SK-N-MC (cell line): ENCODE results near the gene RAB28.

Experiments used
- DNase-seq: peaks from one replicate; pipeline ENCODE4 v3.0.0-alpha.2; 2011; ENCODE audit warnings: low read depth, low spot score
- H3K27ac ChIP-seq: fragments of 200-600 bp; sonication (generic); 2 replicates; pipeline ENCODE4 v1.5.1; 2016; ENCODE audit warnings: mixed run types
- H3K36me3 ChIP-seq: fragments of 200-600 bp; sonication (generic); 2 replicates; pipeline ENCODE4 v1.6.1; 2017; ENCODE audit warnings: antibody characterized with exemption, low read length, mixed read lengths; ENCODE audit not compliant: insufficient read depth
- H3K4me3 ChIP-seq: fragments of 200-600 bp; sonication (generic); 2 replicates; pipeline ENCODE4 v1.5.1; 2016
- H3K9ac ChIP-seq: fragments of 200-600 bp; sonication (generic); 2 replicates; pipeline ENCODE4 v1.8.0; 2017; ENCODE audit warnings: mixed run types, mixed read lengths; ENCODE audit not compliant: insufficient read length
- H3K9me3 ChIP-seq: fragments of 200-600 bp; sonication (generic); 2 replicates; pipeline ENCODE4 v1.6.1; 2017; ENCODE audit warnings: low read depth, mild to moderate bottlenecking, antibody characterized with exemption, low read length, moderate library complexity, mixed read lengths
- EZH2 ChIP-seq: fragments of 200-600 bp; sonication (generic); IDR thresholded peaks from one replicate; pipeline ENCODE4 v1.6.1; 2017; ENCODE audit warnings: antibody characterized with exemption
- FOXP2 ChIP-seq: optimal IDR thresholded peaks from 2 replicates; pipeline ENCODE3; 2011; ENCODE audit warnings: mild to moderate bottlenecking, moderate library complexity; ENCODE audit not compliant: insufficient read depth; ENCODE audit errors: extremely low read length, control extremely low read depth
- POLR2AphosphoS5 ChIP-seq: IDR thresholded peaks from 2 replicates; pipeline ENCODE4 v1.6.1; 2012; ENCODE audit warnings: mild to moderate bottlenecking, low read depth, low read length, borderline replicate concordance

RAB28 gene

DNA sequence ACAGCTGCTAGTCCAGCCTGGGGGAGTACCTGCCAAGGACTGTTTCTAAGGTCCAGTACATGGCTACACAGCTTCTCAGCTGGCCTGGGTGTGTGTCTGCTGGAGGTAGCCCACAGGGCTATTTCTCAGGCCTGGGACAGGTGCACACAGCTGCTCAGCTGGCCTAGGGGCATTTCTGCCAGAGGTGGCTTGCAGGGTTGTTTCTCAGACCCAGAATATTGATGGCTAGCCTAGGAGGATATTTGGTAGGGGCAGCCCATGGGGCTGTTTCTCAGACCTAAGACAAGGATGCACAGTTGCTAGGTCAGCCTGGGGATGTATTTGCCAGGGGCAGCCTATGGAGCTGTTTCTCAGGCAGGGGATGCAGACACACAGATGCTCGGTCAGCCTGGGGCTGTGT is 29.4 kb downstream of the RAB28 start:
- TF ChIP-seq EZH2, result no peak
- no peak for TF ChIP-seq FOXP2
- TF ChIP-seq POLR2AphosphoS5, result no peak
- DNase-seq, result no peak

DNA sequence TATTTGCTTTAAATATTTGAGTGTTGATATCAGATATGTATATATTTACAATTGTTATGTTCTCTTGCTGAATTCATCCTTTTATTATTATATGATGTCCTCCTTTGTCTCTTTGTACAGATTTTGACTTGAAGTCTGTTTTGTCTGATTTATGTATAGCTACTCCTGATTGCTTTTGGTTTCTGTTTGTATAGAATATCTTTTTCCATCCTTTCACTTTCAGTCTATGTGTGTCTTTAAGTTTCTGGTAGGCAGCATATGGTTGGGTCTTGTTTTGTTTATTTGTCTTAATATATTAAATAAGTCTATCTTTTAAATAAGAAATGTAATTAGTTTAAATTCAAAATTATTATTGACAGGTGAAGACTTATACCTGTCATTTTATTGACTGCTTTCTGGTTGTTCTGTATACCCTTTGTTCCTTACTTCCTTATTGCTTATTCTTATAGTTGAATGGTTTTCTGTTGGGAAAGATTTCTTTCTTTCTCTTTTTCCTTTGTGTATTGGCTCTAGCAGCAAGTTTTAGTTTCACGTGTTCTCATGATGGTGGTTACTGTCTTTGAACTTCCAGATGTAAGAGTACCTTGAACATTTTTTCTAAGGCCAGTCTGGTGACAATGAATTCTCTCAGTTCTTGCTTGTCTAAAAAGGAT is 31.1 kb downstream of the RAB28 start:
- H3K9ac ChIP-seq, result no peak overlapping the region
- H3K4me3 ChIP-seq, result no peak overlapping the region
- TF ChIP-seq EZH2, result no peak
- no peak for TF ChIP-seq POLR2AphosphoS5
- TF ChIP-seq FOXP2, result no peak
- no peaks in the 10 kb centered on the region for H3K9me3 ChIP-seq
- DNase-seq, result no peak
- peaks cover 17% of the 10 kb centered on the region; the same call in 1 of the 2 replicates for H3K36me3 ChIP-seq
- no peak overlapping the region for H3K27ac ChIP-seq

More for the DNA sequence above, 29.4 kb downstream of the RAB28 start:
- H3K9me3 ChIP-seq, result no peaks in the 10 kb centered on the region
- H3K27ac ChIP-seq, result no peak overlapping the region
- H3K36me3 ChIP-seq, result peaks cover 17% of the 10 kb centered on the region; the same call in 1 of the 2 replicates
- no peak overlapping the region for H3K9ac ChIP-seq
- no peak overlapping the region for H3K4me3 ChIP-seq

DNA sequence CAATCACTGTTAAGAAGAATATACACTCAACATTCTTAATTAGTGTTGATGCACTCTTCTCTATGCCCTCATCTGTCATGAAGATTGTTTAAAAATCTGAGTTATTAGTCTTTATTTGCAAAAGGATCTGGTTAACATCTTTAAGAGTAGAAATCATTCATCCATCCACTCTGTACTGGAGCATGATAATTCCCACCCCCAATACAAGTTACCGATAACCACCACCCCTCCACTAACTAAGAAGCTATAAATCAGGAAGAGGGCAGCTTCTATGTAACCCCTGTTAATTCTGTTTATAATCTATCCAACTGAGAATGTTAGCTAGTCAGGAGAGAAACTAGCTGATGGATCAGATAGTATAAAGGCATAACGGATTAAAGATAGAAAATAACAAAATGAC is 34.5 kb downstream of the RAB28 start:
- H3K9ac ChIP-seq, result no peak overlapping the region
- TF ChIP-seq FOXP2 (no peak), POLR2AphosphoS5 (no peak), EZH2 (no peak)
- H3K27ac ChIP-seq, result no peak overlapping the region
- no peak for DNase-seq
- no peak overlapping the region for H3K4me3 ChIP-seq
- no peaks in the 10 kb centered on the region for H3K9me3 ChIP-seq
- peaks cover 4% of the 10 kb centered on the region; the same call in 1 of the 2 replicates for H3K36me3 ChIP-seq

DNA sequence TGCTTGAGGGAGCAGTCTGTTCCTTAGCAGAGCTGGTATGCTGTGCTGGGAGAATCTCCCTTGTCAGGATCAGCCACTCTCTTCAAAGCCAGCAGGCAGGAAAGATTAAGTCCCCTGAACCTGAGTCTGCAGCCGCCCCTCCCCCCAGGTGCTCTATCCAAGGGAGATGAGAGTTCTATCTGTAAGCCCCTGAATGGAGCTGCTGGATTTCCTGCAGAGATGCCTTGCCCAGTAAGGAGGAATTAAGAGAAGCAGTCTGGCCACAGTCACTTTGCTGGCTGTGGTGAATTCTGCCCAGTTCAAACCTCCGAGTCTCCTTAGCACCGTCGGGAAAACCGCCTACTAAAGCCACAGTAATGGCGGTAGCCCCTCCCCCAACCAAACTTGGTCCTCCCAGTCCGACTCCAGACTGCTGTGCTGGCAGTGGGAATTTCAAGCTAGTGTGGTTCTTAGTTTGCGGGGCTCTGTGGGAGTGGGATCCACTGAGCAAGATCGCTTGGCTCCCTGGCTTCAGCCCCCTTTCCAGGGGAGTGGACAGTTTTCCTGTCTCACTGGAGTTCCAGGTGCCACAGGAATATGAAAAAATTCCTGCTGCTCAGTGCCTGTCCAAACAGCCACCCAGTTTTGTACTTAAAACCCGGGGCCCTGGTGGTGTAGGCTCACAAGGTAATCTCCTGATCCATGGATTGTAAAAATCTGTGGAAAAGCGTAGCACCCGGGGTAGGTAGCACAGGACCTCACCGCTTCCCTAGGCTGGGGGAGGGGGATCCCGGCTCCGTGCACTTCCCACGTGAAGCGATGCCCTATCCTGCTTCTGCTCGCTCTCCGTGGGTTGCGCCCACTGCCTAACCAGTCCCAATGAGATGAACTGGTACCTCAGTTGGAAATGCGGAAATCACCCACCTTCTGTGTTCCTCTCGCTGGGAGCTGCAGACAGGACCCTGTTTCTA is 38.0 kb downstream of the RAB28 start:
- DNase-seq, result no peak
- Histone ChIP-seq H3K4me3 (no peak overlapping the region), H3K27ac (no peak overlapping the region), H3K9me3 (no peaks in the 10 kb centered on the region), H3K9ac (no peak overlapping the region), H3K36me3 (no peaks in the 10 kb centered on the region)
- TF ChIP-seq FOXP2, result no peak
- no peak for TF ChIP-seq EZH2
- no peak for TF ChIP-seq POLR2AphosphoS5

DNA sequence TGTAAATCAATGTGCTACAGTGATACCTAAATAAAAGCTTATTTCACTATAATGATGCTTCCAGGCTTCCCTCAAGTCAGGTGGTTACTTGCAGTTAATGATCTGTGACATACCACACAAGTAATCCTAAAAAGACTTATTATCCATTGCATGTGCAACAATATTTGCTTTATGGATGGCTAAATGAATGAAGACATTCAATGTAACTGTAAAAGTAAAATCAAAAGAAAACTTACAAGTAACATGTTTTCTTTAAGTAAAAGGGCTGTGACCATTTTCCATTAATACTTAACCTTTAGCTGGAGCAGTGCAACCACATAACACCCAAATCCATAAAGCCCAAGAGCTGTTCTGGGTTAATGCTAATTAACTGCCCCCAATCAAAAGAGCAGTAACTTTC is 42.6 kb downstream of the RAB28 start:
- no peaks in the 10 kb centered on the region for H3K36me3 ChIP-seq
- H3K4me3 ChIP-seq, result no peak overlapping the region
- no peak for DNase-seq
- no peak for TF ChIP-seq EZH2
- TF ChIP-seq FOXP2, result no peak
- no peak for TF ChIP-seq POLR2AphosphoS5
- no peaks in the 10 kb centered on the region for H3K9me3 ChIP-seq
- no peak overlapping the region for H3K9ac ChIP-seq
- no peak overlapping the region for H3K27ac ChIP-seq

DNA sequence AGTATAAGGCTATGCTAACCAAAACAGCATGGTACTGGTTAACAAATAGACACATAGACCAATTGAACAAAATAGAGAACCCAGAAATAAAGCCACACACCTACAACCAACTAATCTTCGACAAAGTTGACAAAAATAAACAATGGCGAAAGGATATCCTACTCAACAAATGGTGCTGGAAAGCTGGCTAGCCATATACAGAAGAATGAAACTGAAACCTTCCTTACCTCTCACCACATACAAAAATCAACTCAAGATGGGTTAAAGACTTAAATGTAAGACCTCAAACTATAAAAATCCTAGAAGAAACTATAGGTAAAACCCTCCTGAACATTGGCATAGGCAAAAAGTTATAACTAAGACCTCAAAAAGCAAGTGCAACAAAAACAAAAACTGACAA is 47.2 kb downstream of the RAB28 start:
- Histone ChIP-seq H3K4me3 (no peak overlapping the region), H3K36me3 (no peaks in the 10 kb centered on the region), H3K9me3 (no peaks in the 10 kb centered on the region), H3K27ac (no peak overlapping the region), H3K9ac (no peak overlapping the region)
- DNase-seq, result no peak
- no peak for TF ChIP-seq EZH2
- no peak for TF ChIP-seq FOXP2
- TF ChIP-seq POLR2AphosphoS5, result no peak

DNA sequence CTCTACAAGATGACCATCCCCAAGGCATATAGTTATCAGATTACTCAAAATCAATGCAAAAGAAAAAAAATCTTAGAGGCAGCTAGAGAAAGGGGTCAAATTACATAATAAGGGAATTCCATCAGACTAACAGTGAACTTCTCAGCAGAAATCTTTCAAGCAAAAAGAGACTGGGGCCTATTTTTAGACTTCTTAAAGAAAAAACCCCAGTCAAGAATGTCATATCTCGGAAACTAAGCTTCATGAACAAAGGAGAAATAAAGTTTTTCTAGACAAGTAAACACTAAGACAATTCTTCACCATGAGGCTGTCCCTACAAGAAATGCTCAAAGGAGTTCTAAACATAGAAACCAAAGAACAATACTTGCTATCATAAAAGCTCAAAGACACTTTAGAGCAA is 51.7 kb downstream of the RAB28 start:
- no peaks in the 10 kb centered on the region for H3K36me3 ChIP-seq
- no peak overlapping the region for H3K4me3 ChIP-seq
- H3K9me3 ChIP-seq, result no peaks in the 10 kb centered on the region
- DNase-seq, result no peak
- no peak overlapping the region for H3K27ac ChIP-seq
- no peak overlapping the region for H3K9ac ChIP-seq
- TF ChIP-seq POLR2AphosphoS5, result no peak
- TF ChIP-seq EZH2, result no peak
- TF ChIP-seq FOXP2, result no peak

DNA sequence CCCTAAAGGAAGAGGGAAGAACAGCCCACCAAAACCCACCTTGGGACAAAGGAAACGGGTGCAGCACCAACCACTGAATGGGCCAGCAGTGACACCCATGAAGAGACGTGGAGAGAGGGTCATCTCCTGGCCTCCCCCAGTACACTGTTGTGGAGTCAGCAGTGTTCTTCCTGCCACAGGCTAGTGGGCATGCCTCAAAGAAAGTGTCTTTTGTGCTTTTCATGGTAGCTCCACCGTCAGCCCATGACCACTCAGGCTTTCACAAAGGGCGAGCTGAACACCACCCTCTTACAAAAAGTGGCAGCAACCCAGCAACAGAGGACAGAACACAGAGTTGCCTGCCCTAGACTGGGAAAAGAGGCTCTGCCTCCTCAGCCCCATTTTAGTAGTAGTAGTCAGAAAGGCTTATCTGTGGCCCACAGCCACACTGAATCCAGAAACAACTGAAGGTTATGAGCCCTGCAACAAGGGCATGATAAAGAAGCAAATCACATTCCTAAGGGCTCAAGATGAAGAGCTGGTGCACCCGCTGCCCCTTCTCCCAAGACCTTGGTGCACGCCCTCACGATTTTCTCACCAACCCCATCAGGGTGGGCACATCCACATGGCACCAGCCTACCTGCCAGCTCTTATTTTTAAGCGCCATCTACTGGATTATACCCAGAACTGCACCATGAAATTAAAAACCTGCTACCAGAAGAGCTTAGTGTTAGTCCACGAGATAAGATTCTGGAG is 53.1 kb downstream of the RAB28 start:
- Histone ChIP-seq H3K36me3 (no peaks in the 10 kb centered on the region), H3K9ac (no peak overlapping the region), H3K4me3 (no peak overlapping the region), H3K9me3 (no peaks in the 10 kb centered on the region), H3K27ac (no peak overlapping the region)
- TF ChIP-seq FOXP2, result no peak
- TF ChIP-seq POLR2AphosphoS5, result no peak
- no peak for TF ChIP-seq EZH2
- DNase-seq, result no peak
